PC-3 (cell line): ENCODE data around the gene C3.

Source experiments
- EZH2 ChIP-seq: fragments of 300-600 bp; sonication (generic); IDR thresholded peaks from one replicate; pipeline ENCODE4 v1.6.1; 2017; ENCODE audit warnings: antibody characterized with exemption, mild to moderate bottlenecking, low read length; ENCODE audit not compliant: unreplicated experiment
- EZH2phosphoT487 ChIP-seq: fragments of 300-600 bp; sonication (generic); IDR thresholded peaks from 2 replicates; pipeline ENCODE4 v1.6.1; 2018; ENCODE audit warnings: mild to moderate bottlenecking, antibody characterized with exemption, low read length, borderline replicate concordance
- TF ChIP-seq, protein P1 (sequence below): fragments of 300-600 bp; sonication (generic); conservative IDR thresholded peaks from 2 replicates; pipeline ENCODE4 v1.5.1; 2017; ENCODE audit warnings: antibody characterized with exemption, low read depth, mild to moderate bottlenecking, low read length

DNA sequence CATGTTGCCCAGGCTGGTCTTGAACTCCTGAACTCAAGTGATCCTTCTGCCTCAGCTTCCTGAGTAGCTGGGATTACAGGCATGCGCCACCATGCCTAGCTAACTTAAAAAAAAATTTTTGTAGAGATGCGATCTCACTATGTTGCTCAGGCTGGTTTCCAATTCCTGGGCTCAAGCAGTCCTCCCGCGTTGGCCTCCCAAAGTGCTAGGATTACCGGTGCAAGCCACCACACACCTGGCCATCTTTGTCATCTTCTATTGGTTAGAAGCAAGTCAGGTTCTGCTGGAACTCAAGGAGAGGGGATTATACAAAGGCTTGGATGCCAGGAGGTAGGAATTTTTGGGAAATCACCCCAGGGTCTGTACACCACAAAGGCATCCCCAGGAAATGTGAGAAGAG is 75.7 kb downstream of the C3 start:
- TF ChIP-seq, protein P1, sequence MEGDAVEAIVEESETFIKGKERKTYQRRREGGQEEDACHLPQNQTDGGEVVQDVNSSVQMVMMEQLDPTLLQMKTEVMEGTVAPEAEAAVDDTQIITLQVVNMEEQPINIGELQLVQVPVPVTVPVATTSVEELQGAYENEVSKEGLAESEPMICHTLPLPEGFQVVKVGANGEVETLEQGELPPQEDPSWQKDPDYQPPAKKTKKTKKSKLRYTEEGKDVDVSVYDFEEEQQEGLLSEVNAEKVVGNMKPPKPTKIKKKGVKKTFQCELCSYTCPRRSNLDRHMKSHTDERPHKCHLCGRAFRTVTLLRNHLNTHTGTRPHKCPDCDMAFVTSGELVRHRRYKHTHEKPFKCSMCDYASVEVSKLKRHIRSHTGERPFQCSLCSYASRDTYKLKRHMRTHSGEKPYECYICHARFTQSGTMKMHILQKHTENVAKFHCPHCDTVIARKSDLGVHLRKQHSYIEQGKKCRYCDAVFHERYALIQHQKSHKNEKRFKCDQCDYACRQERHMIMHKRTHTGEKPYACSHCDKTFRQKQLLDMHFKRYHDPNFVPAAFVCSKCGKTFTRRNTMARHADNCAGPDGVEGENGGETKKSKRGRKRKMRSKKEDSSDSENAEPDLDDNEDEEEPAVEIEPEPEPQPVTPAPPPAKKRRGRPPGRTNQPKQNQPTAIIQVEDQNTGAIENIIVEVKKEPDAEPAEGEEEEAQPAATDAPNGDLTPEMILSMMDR = no peak
- TF ChIP-seq EZH2phosphoT487 = no peak
- TF ChIP-seq EZH2 = no peak
